HepG2 (cell line): ENCODE data around the gene FOXK2. TPM values are rescaled to one million over a fixed set of nuclear protein-coding genes. Genes with fewer than 3 reads are reported as not detected.

Experiments
- ATAC-seq: fragments of 200-7000 bp; cut with Tn5 transposase; 3 replicates; pipeline ENCODE4 v1.9.1; 2020; ENCODE audit warnings: mild to moderate bottlenecking, moderate library complexity
- BruUV-seq: library from RNA; stranded (reverse); fragments of 400-500 nt; replicated peaks from 2 replicates; lab custom pipeline; 2021; lab: Mats Ljungman, UMichigan
- CTCF ChIA-PET: fragments of 300-600 bp; formaldehyde crosslinking; extraction: SDS; loops from one replicate; lab custom pipeline; 2021; ENCODE audit warnings: low total read pairs, inconsistent platforms, low intra/inter-chr PET ratio; lab: Yijun Ruan, JAX
- POLR2A ChIA-PET: fragments of 350-600 bp; sonication (Branson Sonifier 250); formaldehyde crosslinking; loops from one replicate; lab custom pipeline; 2020; ENCODE audit warnings: antibody characterized with exemption, inconsistent platforms; lab: Yijun Ruan, JAX
- DNase-seq: peaks from one replicate; pipeline ENCODE4 v3.0.0-alpha.2; 2015; ENCODE audit warnings: low spot score
- FAIRE-seq: peaks from 3 replicates; lab custom pipeline; 2011; peaks lifted over from hg19 to GRCh38; lab: Jason Lieb, UNC
- H2AFZ ChIP-seq: one replicate; pipeline ENCODE4 v1.6.1; 2011; ENCODE audit warnings: low read length, inconsistent platforms
- H3K27ac ChIP-seq: fragments of 300-600 bp; 3 replicates; pipeline ENCODE4 v1.8.0; 2011; ENCODE audit warnings: mixed run types, mild to moderate bottlenecking, mixed read lengths, low read length, inconsistent platforms; ENCODE audit not compliant: insufficient read depth; ENCODE audit errors: extremely low read length
- H3K27me3 ChIP-seq, 2 experiments: fragments of 200-600 bp in 1 of 2; 2 replicates in 1 of 2; 3 replicates in 1 of 2; pipeline versions ENCODE4 v1.6.0 to v1.8.0; 2011; ENCODE audit warnings: low read length in 2 of 2, mild to moderate bottlenecking in 2 of 2, moderate library complexity in 2 of 2, inconsistent platforms in 1 of 2; ENCODE audit not compliant: insufficient read depth in 2 of 2, control insufficient read depth in 1 of 2
- H3K36me3 ChIP-seq, 2 experiments: fragments of 200-600 bp in 1 of 2; replicated peaks in 1 of 2; 2 replicates in 1 of 2; 3 replicates in 1 of 2; pipeline versions ENCODE4 v1.5.1 to v1.8.0; 2011; ENCODE audit warnings: low read length in 2 of 2, inconsistent platforms in 1 of 2; ENCODE audit not compliant: insufficient read depth in 2 of 2, control insufficient read depth in 1 of 2
- H3K4me1 ChIP-seq: 2 replicates; pipeline ENCODE4 v1.5.1; 2012; ENCODE audit warnings: low read length, inconsistent platforms; ENCODE audit not compliant: insufficient read depth
- H3K4me2 ChIP-seq: 2 replicates; pipeline ENCODE4 v1.6.0; 2011; ENCODE audit warnings: low read depth, low read length, inconsistent platforms
- H3K4me3 ChIP-seq, 3 experiments: fragments of 200-600 bp in 1 of 3; sonication (generic), shearing (Covaris generic) in 1 of 3; replicated peaks in 1 of 3; 2 replicates each; pipeline ENCODE4 v1.5.1; 2011 to 2016; ENCODE audit warnings: low read length in 3 of 3, inconsistent platforms in 2 of 3, low read depth in 2 of 3, mild to moderate bottlenecking in 2 of 3, control low read depth in 1 of 3, mixed read lengths in 1 of 3; ENCODE audit not compliant: insufficient read depth in 1 of 3
- H3K79me2 ChIP-seq: one replicate; pipeline ENCODE4 v1.6.1; 2011; ENCODE audit warnings: low read length, inconsistent platforms; ENCODE audit not compliant: insufficient read depth
- H3K9ac ChIP-seq: 2 replicates; pipeline ENCODE4 v1.6.0; 2011; ENCODE audit warnings: mild to moderate bottlenecking, low read depth, low read length, inconsistent platforms; ENCODE audit not compliant: insufficient read depth
- H3K9me3 ChIP-seq: 2 replicates; pipeline ENCODE4 v1.5.1; 2012; ENCODE audit warnings: mild to moderate bottlenecking, low read length
- H4K20me1 ChIP-seq: 2 replicates; pipeline ENCODE4 v1.6.0; 2011; ENCODE audit warnings: inconsistent platforms, mild to moderate bottlenecking, low read length, moderate library complexity; ENCODE audit not compliant: insufficient read depth
- ATF3 ChIP-seq: sonication (generic); formaldehyde crosslinking; IDR thresholded peaks from 2 replicates; pipeline ENCODE4 v1.4.0; 2020; ENCODE audit warnings: missing genetic modification reagents
- BHLHE40 ChIP-seq: IDR thresholded peaks from 2 replicates; pipeline ENCODE4 v1.6.1; 2011; ENCODE audit warnings: low read length, improper control_type of control experiment
- CREB1 ChIP-seq, 2 experiments: fragments of 450-650 bp in 1 of 2; IDR thresholded peaks; 2 replicates each; pipeline ENCODE4 v1.6.1; 2016 to 2017; ENCODE audit warnings: control low read depth in 1 of 2, mild to moderate bottlenecking in 1 of 2, missing compliant biosample characterization in 1 of 2, missing genetic modification characterization in 1 of 2
- FOSL2 ChIP-seq: sonication (generic); formaldehyde crosslinking; IDR thresholded peaks from 2 replicates; pipeline ENCODE4 v1.4.0; 2020; ENCODE audit warnings: missing genetic modification reagents
- HIC2 ChIP-seq: sonication (generic); formaldehyde crosslinking; IDR thresholded peaks from 2 replicates; pipeline ENCODE4 v1.9.0; 2022; ENCODE audit warnings: low read depth, missing genetic modification reagents
- SALL1 ChIP-seq: sonication (generic); formaldehyde crosslinking; IDR thresholded peaks from 2 replicates; pipeline ENCODE4 v1.8.0; 2022; ENCODE audit warnings: mild to moderate bottlenecking, missing genetic modification reagents
- SUZ12 ChIP-seq: fragments of 150-350 bp; IDR thresholded peaks from 2 replicates; pipeline ENCODE4 v1.6.1; 2014; ENCODE audit warnings: low read depth, low read length
- WGBS: methylation state at CpG from one replicate; pipeline ENCODE4 v1.1.6; 2017; ENCODE audit warnings: low lambda C conversion rate; 5-methylcytosine and 5-hydroxymethylcytosine counted together
- in situ Hi-C: cut with HindIII; loops from 2 replicates; pipeline ENCODE4 v1.10.0; 2017; ENCODE audit warnings: low pct_unique_long_range_greater_than_20kb; ENCODE audit not compliant: extremely low pct_ligation_motif_present
- intact Hi-C: fragments of 100-400 bp; cut with micrococcal nuclease; formaldehyde crosslinking; loops from one replicate; pipeline ENCODE4 v1.10.0; 2022; ENCODE audit not compliant: unreplicated experiment
- polyA plus RNA-seq, 8 experiments: library from polyadenylated mRNA; depleted of rRNA in 3 of 8; stranded (reverse) in 7 of 8; unstranded in 1 of 8; fragments of >200 nt; fragmentation: Illumina TruSeq in 4 of 8; extraction: Trizol in 4 of 8; gene quantifications; 2 replicates each; pipeline versions ENCODE4 v1.2.1 to v1.2.3, GENCODE V29; 2011 to 2016; ENCODE audit warnings: low read depth in 4 of 8, missing spikeins in 1 of 8, mixed read lengths in 1 of 8; ENCODE audit not compliant: insufficient read depth in 1 of 8
- total RNA-seq, 5 experiments: library from RNA; depleted of rRNA; stranded (reverse); fragments of >200 nt; fragmentation: Illumina TruSeq; extraction: Trizol; gene quantifications; 2 replicates each; pipeline ENCODE4 v1.2.3, GENCODE V29; 2016; ENCODE audit warnings: low read depth in 1 of 5

The FOXK2 gene
- total and polyA plus RNA-seq, 2 of the 13 experiments (the other 11 are each of a cell fraction or from before 2014, with no cell fraction given), result 67.1 to 67.2 TPM

- Histone ChIP-seq H3K4me1 (peaks cover 46% of the 10 kb centered on the region), H3K9ac (no peak overlapping the region), H3K4me2 (peak overlapping the region; percentile 85; the same call in 1 of the 2 replicates), H3K36me3 (peaks cover 2 to 4% of the 10 kb centered on the region in 2 experiments; a peak in 3 of 5 replicates), H3K27me3 (no peaks in the 10 kb centered on the region), H3K9me3 (no peaks in the 10 kb centered on the region), H3K27ac (no peak overlapping the region), H3K4me3 (peak overlapping the region in 1 of 3 experiments; percentile 69; a peak in 1 of 6 replicates), H3K79me2 (no peaks in the 10 kb centered on the region), H2AFZ (no peak overlapping the region), H4K20me1 (no peaks in the 10 kb centered on the region)
- BruUV-seq, result no TSS peak
- intact Hi-C loops, result no loop called here
- 0 out of 2 replicates have a peak, but pooled peaks have one; percentile 10 for TF ChIP-seq HIC2 (CRISPR knock-in tag)
- TF ChIP-seq SALL1 (CRISPR knock-in tag), result 0 out of 2 replicates have a peak, but pooled peaks have one; percentile 41
- TF ChIP-seq FOSL2 (CRISPR knock-in tag), result peak; percentile 57; the same call in 1 of the 2 replicates
- TF ChIP-seq SUZ12, result no peak
- TF ChIP-seq CREB1 (IDR thresholded peaks at IDR 0.05), result peak; percentile 42
- no peak for TF ChIP-seq CREB1 (CRISPR knock-in tag; IDR thresholded peaks at IDR 0.05)
- no peak for TF ChIP-seq ATF3 (CRISPR knock-in tag)
- TF ChIP-seq BHLHE40, result no peak
- in situ Hi-C loops, result no loop called here
- DNase-seq (no peak), ATAC-seq (no peak), FAIRE-seq (no peak)
- WGBS, result 43% methylated on average over 12 of the region's 13 CpGs
- ChIA-PET CTCF (no interaction called here), POLR2A (no interaction called here)
These were observed 26.8 kb upstream of the FOXK2 start for GRCh38 chr17:82492643-82493225.
